Endodermal cell (in vitro differentiated cells): ENCODE results near the gene SHMT1. TPM values are rescaled to one million over a fixed set of nuclear protein-coding genes. Genes with fewer than 3 reads are reported as not detected.

Experiments used
- DNase-seq: peaks from one replicate; pipeline ENCODE4 v3.0.0-alpha.2; 2017
- H3K27ac ChIP-seq: 2 replicates; pipeline ENCODE4 v1.5.1; 2013; ENCODE audit warnings: mild to moderate bottlenecking, low read depth, low read length, moderate library complexity
- H3K27me3 ChIP-seq: 2 replicates; pipeline ENCODE4 v1.6.1; 2013; ENCODE audit warnings: mild to moderate bottlenecking, low read length, moderate library complexity; ENCODE audit not compliant: insufficient read depth, control insufficient read depth, poor library complexity, severe bottlenecking
- H3K36me3 ChIP-seq: 2 replicates; pipeline ENCODE4 v1.7.0; 2013; ENCODE audit warnings: mild to moderate bottlenecking, low read length, moderate library complexity; ENCODE audit not compliant: control insufficient read depth, insufficient read depth
- H3K4me1 ChIP-seq: one replicate; pipeline ENCODE4 v1.7.0; 2013; ENCODE audit warnings: low read length; ENCODE audit not compliant: control insufficient read depth, insufficient read depth
- H3K4me3 ChIP-seq: 2 replicates; pipeline ENCODE4 v1.5.1; 2013; ENCODE audit warnings: mild to moderate bottlenecking, low read length, moderate library complexity
- H3K9ac ChIP-seq: 2 replicates; pipeline ENCODE4 v1.6.1; 2013; ENCODE audit warnings: mild to moderate bottlenecking, low read length, moderate library complexity; ENCODE audit not compliant: poor library complexity, severe bottlenecking; ENCODE audit errors: extremely low read depth
- H3K9me3 ChIP-seq: 2 replicates; pipeline ENCODE4 v1.6.1; 2013; ENCODE audit warnings: mild to moderate bottlenecking, low read length, moderate library complexity; ENCODE audit not compliant: control insufficient read depth
- H3K27ac Mint-ChIP-seq: 2 replicates; pipeline ENCODE4 v1.8.0; 2020; ENCODE audit warnings: mixed read lengths
- H3K27me3 Mint-ChIP-seq: 2 replicates; pipeline ENCODE4 v1.8.0; 2021; ENCODE audit warnings: mild to moderate bottlenecking, mixed read lengths; ENCODE audit not compliant: insufficient read depth
- H3K36me3 Mint-ChIP-seq: 2 replicates; pipeline ENCODE4 v1.8.0; 2020; ENCODE audit warnings: low read depth, mixed read lengths
- H3K4me1 Mint-ChIP-seq: 2 replicates; pipeline ENCODE4 v1.8.0; 2020; ENCODE audit warnings: mixed read lengths
- H3K4me3 Mint-ChIP-seq: 2 replicates; pipeline ENCODE4 v1.8.0; 2020; ENCODE audit warnings: mild to moderate bottlenecking, moderate library complexity, mixed read lengths
- H3K9me3 Mint-ChIP-seq: 2 replicates; pipeline ENCODE4 v1.8.0; 2020; ENCODE audit warnings: mild to moderate bottlenecking, mixed read lengths
- WGBS, 2 experiments: methylation state at CpG; one replicate each; pipeline versions ENCODE4 v1.1.5 to v1.1.7; 2013; ENCODE audit warnings: missing lambda C conversion rate in 2 of 2, mixed read lengths in 1 of 2; ENCODE audit not compliant: insufficient coverage in 1 of 2, insufficient read length in 1 of 2; 5-methylcytosine and 5-hydroxymethylcytosine counted together
- total RNA-seq, 2 donors: library from RNA; stranded (reverse); fragmentation: NEBNext Ultra II Directional in 1 of 2; extraction: Animal tissue kit (Norgen Biotek cat#: 25700) in 1 of 2; gene quantifications; 2 replicates in 1 of 2; 3 replicates in 1 of 2; pipeline ENCODE4 v1.2.1, GENCODE V29; 2021
- TF ChIP-seq, protein P1 (sequence below): fragments of 200-600 bp; sonication (generic); conservative IDR thresholded peaks from 2 replicates; pipeline ENCODE4 v1.5.0; 2021; ENCODE audit warnings: antibody characterized with exemption, mild to moderate bottlenecking

The SHMT1 gene
- total RNA-seq, 2 donors from 2014 or later, result 38.5 to 40.9 TPM

GRCh38 chr17:18371455-18371854, 8.1 kb upstream of the SHMT1 start:
- 95 to 100% methylated on average over 3 to 7 of the region's 7 CpGs for WGBS, 2 experiments

GRCh38 chr17:18370761-18371160, 7.4 kb upstream of the SHMT1 start:
- H3K36me3 Mint-ChIP-seq, result no peaks in the 10 kb centered on the region
- Histone ChIP-seq H3K4me3 (no peak overlapping the region), H3K9me3 (peaks cover 11% of the 10 kb centered on the region), H3K27me3 (no peaks in the 10 kb centered on the region), H3K36me3 (no peaks in the 10 kb centered on the region), H3K27ac (no peak overlapping the region), H3K9ac (no peak overlapping the region), H3K4me1 (no peaks in the 10 kb centered on the region)
- H3K9me3 Mint-ChIP-seq, result peaks cover 9% of the 10 kb centered on the region
- no peak overlapping the region for H3K27ac Mint-ChIP-seq
- H3K4me3 Mint-ChIP-seq, result no peak overlapping the region
- DNase-seq, result no peak
- TF ChIP-seq, protein P1, sequence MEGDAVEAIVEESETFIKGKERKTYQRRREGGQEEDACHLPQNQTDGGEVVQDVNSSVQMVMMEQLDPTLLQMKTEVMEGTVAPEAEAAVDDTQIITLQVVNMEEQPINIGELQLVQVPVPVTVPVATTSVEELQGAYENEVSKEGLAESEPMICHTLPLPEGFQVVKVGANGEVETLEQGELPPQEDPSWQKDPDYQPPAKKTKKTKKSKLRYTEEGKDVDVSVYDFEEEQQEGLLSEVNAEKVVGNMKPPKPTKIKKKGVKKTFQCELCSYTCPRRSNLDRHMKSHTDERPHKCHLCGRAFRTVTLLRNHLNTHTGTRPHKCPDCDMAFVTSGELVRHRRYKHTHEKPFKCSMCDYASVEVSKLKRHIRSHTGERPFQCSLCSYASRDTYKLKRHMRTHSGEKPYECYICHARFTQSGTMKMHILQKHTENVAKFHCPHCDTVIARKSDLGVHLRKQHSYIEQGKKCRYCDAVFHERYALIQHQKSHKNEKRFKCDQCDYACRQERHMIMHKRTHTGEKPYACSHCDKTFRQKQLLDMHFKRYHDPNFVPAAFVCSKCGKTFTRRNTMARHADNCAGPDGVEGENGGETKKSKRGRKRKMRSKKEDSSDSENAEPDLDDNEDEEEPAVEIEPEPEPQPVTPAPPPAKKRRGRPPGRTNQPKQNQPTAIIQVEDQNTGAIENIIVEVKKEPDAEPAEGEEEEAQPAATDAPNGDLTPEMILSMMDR, result no peak
- H3K27me3 Mint-ChIP-seq, result no peaks in the 10 kb centered on the region
- peaks cover 3% of the 10 kb centered on the region for H3K4me1 Mint-ChIP-seq
- WGBS, 2 experiments, result 95 to 97% methylated on average over 5 of the region's 5 CpGs

More at GRCh38 chr17:18371455-18371854, 8.1 kb upstream of the SHMT1 start:
- no peaks in the 10 kb centered on the region for H3K27me3 Mint-ChIP-seq
- H3K9me3 Mint-ChIP-seq, result peaks cover 12% of the 10 kb centered on the region
- H3K9me3 ChIP-seq, result peaks cover 11% of the 10 kb centered on the region
- no peaks in the 10 kb centered on the region for H3K36me3 ChIP-seq
- H3K4me1 Mint-ChIP-seq, result peaks cover 3% of the 10 kb centered on the region
- no peak overlapping the region for H3K27ac ChIP-seq
- H3K4me3 Mint-ChIP-seq, result no peak overlapping the region
- TF ChIP-seq, protein P1, result no peak
- H3K27ac Mint-ChIP-seq, result no peak overlapping the region
- no peaks in the 10 kb centered on the region for H3K36me3 Mint-ChIP-seq
- H3K4me3 ChIP-seq, result no peak overlapping the region
- H3K4me1 ChIP-seq, result no peaks in the 10 kb centered on the region
- H3K9ac ChIP-seq, result no peak overlapping the region
- no peaks in the 10 kb centered on the region for H3K27me3 ChIP-seq
- no peak for DNase-seq

DNA sequence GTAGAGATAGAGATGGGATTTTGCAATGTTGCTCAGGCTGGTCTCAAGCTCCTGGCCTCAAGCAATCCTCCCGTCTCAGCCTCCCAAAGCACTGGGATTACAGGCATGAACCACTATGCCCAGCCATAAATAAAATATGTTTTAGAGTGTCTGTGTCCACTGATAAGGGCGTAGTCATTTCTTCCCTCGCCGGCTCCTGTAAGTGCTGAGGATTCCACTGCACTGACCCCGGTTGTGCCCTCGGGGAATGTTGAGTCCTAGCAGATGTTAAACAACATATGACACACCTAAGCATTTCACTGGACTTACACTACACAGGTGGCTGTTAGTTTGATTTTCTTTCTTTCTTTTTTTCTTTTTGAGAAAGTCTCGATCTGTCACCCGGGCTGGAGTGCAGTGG, 5.6 kb upstream of the SHMT1 start:
- TF ChIP-seq, protein P1, result no peak
- Mint-ChIP-seq H3K27ac (no peak overlapping the region), H3K27me3 (no peaks in the 10 kb centered on the region), H3K36me3 (no peaks in the 10 kb centered on the region), H3K4me3 (no peak overlapping the region), H3K9me3 (no peaks in the 10 kb centered on the region), H3K4me1 (peaks cover 3% of the 10 kb centered on the region)
- no peaks in the 10 kb centered on the region for H3K4me1 ChIP-seq
- no peaks in the 10 kb centered on the region for H3K36me3 ChIP-seq
- 91 to 100% methylated on average over 1 to 8 of the region's 8 CpGs for WGBS, 2 experiments
- DNase-seq, result no peak
- no peak overlapping the region for H3K9ac ChIP-seq
- no peaks in the 10 kb centered on the region for H3K27me3 ChIP-seq
- H3K9me3 ChIP-seq, result no peaks in the 10 kb centered on the region
- H3K27ac ChIP-seq, result no peak overlapping the region
- H3K4me3 ChIP-seq, result no peak overlapping the region
